Measurements from ENCODE around the gene GZMH.

Gene GZMH

GRCh38 chr14:24639270-24639669, 29.8 kb upstream of the GZMH start:
- Histone ChIP-seq H3K4me1 (ENCODE audit: insufficient read depth, low read length, poor library complexity, severe bottlenecking) (peaks cover 16% of the 10 kb centered on the region), H4K20me1 (ENCODE audit: insufficient read depth, low read length, poor library complexity, severe bottlenecking) (no peaks in the 10 kb centered on the region), H3K9me3 (ENCODE audit: insufficient read depth, low read depth, low read length) (no peaks in the 10 kb centered on the region), H3K79me2 (ENCODE audit: insufficient read depth, low read length) (no peaks in the 10 kb centered on the region), H3K4me3 (ENCODE audit: low read length, poor library complexity, severe bottlenecking) (no peak overlapping the region), H3K9me2 (replicated peaks; ENCODE audit: low read depth, low read length) (no peaks in the 10 kb centered on the region), H3K27me3 (ENCODE audit: insufficient read depth, low read length, poor library complexity, severe bottlenecking) (no peaks in the 10 kb centered on the region), H3K4me2 (ENCODE audit: low read depth, low read length, poor library complexity, severe bottlenecking) (no peak overlapping the region), H2AFZ (ENCODE audit: low read length) (no peak overlapping the region), H3F3A (ENCODE audit: low read depth) (no peaks in the 10 kb centered on the region), H3K36me3 (ENCODE audit: insufficient read depth, low read length) (no peaks in the 10 kb centered on the region), H3K9ac (ENCODE audit: low read depth, low read length, poor library complexity, severe bottlenecking) (no peak overlapping the region)
- TF ChIP-seq CTCF (conservative IDR thresholded peaks at IDR 0.05; ENCODE audit: low read length) (no peak), EZH2phosphoT487 (IDR thresholded peaks at IDR 0.05; ENCODE audit: borderline replicate concordance) (no peak)

GRCh38 chr14:24634158-24634557, 24.7 kb upstream of the GZMH start, which contains the start of gene GZMB:
Gene GZMB (minus strand): TSS chr14:24634190. CDS start chr14:24634160, 30 bp downstream.
- Histone ChIP-seq H3K79me2 (ENCODE audit: insufficient read depth, low read length) (no peaks in the 10 kb centered on the region), H3K4me3 (ENCODE audit: low read length, poor library complexity, severe bottlenecking) (no peak within 1 kb of the TSS), H3K9me2 (replicated peaks; ENCODE audit: low read depth, low read length) (no peaks in the 10 kb centered on the region), H3K27me3 (ENCODE audit: insufficient read depth, low read length, poor library complexity, severe bottlenecking) (no peaks in the 10 kb centered on the region), H3K4me1 (ENCODE audit: insufficient read depth, low read length, poor library complexity, severe bottlenecking) (peaks cover 22% of the 10 kb centered on the region), H2AFZ (ENCODE audit: low read length) (no peak within 1 kb of the TSS), H3F3A (ENCODE audit: low read depth) (no peaks in the 10 kb centered on the region), H3K9me3 (ENCODE audit: insufficient read depth, low read depth, low read length) (no peaks in the 10 kb centered on the region), H3K9ac (ENCODE audit: low read depth, low read length, poor library complexity, severe bottlenecking) (no peak within 1 kb of the TSS), H3K36me3 (ENCODE audit: insufficient read depth, low read length) (no peaks in the 10 kb centered on the region), H3K4me2 (ENCODE audit: low read depth, low read length, poor library complexity, severe bottlenecking) (no peak within 1 kb of the TSS), H4K20me1 (ENCODE audit: insufficient read depth, low read length, poor library complexity, severe bottlenecking) (no peaks in the 10 kb centered on the region)
- TF ChIP-seq CTCF (conservative IDR thresholded peaks at IDR 0.05; ENCODE audit: low read length) (peak; percentile 31; the same call in 1 of the 2 replicates), EZH2phosphoT487 (IDR thresholded peaks at IDR 0.05; ENCODE audit: borderline replicate concordance) (no peak)

- H3K27me3 ChIP-seq (ENCODE audit: insufficient read depth, low read length, poor library complexity, severe bottlenecking): no peaks in the 10 kb centered on the region
- H3K9me2 ChIP-seq (replicated peaks; ENCODE audit: low read depth, low read length): no peaks in the 10 kb centered on the region
- H3K9ac ChIP-seq (ENCODE audit: low read depth, low read length, poor library complexity, severe bottlenecking): no peak overlapping the region
- H3K4me2 ChIP-seq (ENCODE audit: low read depth, low read length, poor library complexity, severe bottlenecking): no peak overlapping the region
- no peaks in the 10 kb centered on the region for H3K9me3 ChIP-seq (ENCODE audit: insufficient read depth, low read depth, low read length)
- no peak overlapping the region for H2AFZ ChIP-seq (ENCODE audit: low read length)
- no peak for TF ChIP-seq EZH2phosphoT487 (IDR thresholded peaks at IDR 0.05; ENCODE audit: borderline replicate concordance)
- TF ChIP-seq CTCF (conservative IDR thresholded peaks at IDR 0.05; ENCODE audit: low read length): no peak
- H4K20me1 ChIP-seq (ENCODE audit: insufficient read depth, low read length, poor library complexity, severe bottlenecking): no peaks in the 10 kb centered on the region
- peaks cover 22% of the 10 kb centered on the region for H3K4me1 ChIP-seq (ENCODE audit: insufficient read depth, low read length, poor library complexity, severe bottlenecking)
- H3K79me2 ChIP-seq (ENCODE audit: insufficient read depth, low read length): no peaks in the 10 kb centered on the region
- H3F3A ChIP-seq (ENCODE audit: low read depth): no peaks in the 10 kb centered on the region
- H3K36me3 ChIP-seq (ENCODE audit: insufficient read depth, low read length): no peaks in the 10 kb centered on the region
- no peak overlapping the region for H3K4me3 ChIP-seq (ENCODE audit: low read length, poor library complexity, severe bottlenecking)
These were observed 23.9 kb upstream of the GZMH start for GRCh38 chr14:24633353-24633752.
